NCI-H187 (cell line): ENCODE data around the gene CCSER2.

ENCODE experiments used
- DNase-seq, 2 experiments: peaks; one replicate each; lab custom pipeline; 2025; lab: John Stamatoyannopoulos, UW

CCSER2 gene

DNA sequence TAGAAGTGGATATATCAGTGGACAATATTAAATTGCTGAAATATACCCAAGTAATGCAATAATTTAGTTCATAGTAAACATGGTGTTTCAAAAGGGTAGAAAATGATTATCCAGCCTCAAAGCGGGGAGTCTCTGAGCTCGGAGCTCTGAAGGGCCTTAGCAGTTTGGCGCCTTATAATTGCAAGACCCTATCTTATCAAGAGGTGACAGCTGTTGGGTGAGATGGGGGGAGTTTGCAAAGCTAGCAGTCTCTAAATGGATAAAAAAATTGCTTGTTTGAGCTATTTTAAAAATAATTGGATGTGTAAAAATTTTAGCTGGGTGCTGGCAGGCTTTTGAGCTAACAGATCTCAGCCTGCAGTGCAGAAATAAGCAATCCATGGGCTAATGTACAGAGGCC lies 219.2 kb downstream of the CCSER2 start:
- DNase-seq = no peak

DNA sequence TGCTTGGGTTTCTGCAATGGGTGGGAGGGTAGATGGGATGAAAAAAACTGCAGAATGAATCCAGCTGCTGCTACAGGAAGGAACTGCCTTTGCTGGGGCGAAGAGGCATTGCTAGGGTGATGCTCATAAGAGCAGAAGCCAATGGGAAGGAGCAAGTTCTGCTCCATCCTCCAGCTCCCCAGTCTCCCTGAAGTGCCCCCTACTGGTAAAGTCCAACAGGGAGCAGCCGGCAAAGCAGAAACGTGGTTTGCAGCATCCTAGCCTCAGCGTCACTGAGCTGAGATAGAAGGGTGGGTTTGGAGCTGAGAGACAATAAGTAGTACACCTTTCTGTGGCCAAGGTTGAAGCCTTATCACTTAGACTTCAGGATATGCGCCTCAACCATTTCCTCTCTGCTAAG lies 220.5 kb downstream of the CCSER2 start:
- no peak for DNase-seq

DNA sequence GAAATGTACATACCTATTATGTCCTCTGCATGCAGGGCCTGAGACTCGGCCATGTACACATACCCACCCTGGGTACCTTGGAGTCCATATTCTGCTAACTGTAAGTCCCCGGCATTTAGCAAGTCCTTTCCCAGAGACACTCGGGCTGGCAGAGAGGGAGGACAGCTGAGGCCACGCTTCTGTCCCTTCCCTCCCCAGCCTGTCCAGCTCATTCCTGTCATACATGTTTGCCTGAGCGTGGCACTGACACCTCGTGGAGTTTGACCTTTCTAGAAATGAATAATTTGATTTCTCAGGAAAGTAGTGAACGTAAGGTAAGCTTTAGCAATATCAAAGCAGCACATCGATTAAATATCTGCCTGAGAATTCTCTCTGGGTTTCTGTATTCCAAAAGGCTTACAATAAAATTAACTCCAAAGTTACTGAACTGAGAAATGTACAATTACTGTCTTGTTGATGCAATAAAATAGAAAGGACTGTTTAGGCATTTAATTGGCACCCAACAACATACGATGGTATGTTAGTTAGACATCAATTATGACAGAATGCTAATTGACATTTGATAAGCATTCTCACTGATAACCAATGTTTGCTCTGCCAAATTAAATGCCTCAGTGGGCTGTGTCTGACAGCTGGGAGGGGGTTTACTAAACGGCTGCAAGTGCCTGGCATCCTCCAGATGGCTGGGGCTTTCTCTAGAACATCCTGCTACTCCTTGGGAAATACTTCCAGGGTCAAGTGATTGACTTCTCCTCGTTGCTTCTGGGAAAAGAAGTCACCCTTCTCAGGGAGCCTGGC lies 221.2 kb downstream of the CCSER2 start:
- DNase-seq = no peak

DNA sequence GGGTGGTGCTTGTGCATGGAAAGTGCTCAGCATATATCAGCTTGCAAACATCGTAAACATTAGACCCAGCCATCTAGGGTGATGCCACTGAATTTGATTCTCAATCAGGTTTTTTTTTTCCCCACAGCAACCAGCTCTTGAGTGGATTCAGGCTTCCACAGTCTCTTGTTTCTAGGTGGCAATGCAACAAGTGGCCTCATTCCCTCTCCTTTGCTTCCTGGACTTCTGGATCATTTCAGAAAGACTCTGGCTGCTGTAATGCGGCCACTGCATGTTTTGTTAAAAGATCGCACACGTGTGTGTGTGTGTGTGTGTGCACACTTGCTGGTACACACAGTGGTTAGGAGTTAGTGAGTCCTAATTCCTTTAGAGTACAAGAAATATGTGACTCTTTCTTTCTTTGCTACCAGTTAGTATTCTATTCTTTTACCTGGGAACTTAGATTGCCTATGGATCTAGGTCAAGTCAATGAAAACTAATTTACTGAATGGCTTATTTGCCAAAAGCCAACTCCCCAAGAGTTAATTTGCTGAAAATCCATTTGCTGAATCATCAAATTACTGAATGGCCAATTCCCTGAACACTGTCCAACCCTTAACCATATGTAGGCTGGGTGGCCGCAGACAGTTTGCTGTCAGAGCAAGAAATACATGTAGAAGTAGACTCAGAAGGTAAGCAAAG lies 222.5 kb downstream of the CCSER2 start:
- DNase-seq = no peak

DNA sequence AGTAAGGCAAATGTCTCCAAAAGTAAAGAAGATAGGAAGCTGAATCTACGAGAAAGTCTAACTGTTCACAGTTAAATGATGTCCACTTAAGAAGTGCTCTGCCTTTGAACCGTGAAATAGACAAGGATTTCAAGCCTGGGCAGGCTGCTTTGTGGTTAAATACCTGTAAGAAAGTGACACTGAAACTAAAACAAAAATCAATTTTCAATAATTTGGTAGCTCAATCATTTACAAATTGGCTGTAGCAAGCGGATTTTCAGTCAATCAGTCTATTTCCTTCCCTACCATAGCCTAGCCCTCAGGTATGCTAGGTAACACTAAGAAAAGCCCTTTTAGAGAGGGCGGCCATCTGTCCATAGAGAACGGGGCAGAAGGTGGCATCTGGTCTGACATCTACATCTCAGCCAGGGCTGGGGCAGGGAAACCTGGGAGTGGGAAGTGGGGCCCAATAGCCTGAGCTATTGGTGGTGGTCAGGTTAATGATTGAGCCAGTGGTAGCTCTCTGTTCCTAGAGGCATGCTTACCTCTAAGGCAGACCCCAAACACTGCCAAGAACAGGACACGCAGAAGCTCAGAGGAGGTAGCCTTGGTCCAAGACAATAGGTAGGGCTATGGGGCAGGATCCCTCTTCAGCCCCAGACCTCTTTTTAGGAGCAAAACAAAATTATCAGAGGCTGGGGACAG lies 223.2 kb downstream of the CCSER2 start:
- DNase-seq = no peak

DNA sequence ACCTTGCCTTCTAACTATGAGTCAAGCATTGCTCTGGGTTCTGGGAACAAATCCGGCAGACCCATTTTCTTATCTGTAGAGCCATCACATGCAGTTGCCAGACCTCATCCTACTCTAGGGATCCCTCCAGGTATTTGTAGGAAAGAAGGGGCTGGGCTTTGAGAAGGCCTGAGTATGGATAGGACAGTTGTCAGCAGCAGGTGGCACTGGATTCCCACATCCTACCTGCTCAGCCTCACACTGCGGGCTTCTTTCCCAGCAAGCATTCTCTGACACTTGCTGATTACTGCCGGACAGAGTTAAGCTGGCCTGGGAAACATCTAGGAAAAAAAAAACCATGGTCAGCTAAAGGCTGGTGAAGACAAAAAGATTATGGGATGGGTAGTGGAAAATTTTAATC lies 224.1 kb downstream of the CCSER2 start:
- DNase-seq = no peak

DNA sequence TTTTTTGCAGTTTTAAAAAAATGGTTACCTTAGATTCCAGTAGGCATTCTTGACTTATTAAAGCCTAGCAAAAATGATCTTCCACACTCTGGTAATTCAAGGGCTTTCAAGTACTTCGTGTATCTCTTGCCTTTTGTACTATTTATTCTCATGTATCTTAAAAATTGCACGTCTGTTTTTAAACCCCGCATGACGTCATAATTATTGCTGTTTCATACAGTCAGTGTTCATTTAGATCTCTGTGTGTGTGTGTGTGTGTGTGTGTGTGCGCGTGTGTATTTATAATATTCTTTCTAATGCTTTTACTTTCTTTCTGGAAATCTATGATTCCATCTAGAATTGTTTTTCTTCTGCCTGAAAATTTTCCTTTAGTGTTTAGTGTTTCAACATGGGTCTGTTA lies 234.2 kb downstream of the CCSER2 start:
- no peak for DNase-seq

DNA sequence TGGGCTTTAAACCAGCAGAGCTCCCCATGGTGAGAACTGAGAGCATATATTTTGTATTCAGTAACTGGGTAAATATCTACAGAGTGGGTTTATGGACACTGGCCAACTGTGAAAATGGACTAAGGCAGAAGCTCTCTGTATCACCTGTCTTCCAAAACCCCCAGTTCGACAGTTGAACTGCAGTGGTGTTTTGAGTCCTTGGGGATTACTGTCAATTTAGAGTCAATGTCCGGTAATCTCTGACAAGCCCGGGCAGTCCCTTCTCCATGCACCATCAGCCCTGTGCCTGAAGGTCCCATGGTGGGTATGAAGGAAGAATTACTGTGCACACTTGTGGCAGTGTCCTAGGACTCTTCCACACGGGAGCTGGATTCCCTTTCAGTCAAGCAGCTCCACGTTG lies 235.0 kb downstream of the CCSER2 start:
- no peak for DNase-seq

DNA sequence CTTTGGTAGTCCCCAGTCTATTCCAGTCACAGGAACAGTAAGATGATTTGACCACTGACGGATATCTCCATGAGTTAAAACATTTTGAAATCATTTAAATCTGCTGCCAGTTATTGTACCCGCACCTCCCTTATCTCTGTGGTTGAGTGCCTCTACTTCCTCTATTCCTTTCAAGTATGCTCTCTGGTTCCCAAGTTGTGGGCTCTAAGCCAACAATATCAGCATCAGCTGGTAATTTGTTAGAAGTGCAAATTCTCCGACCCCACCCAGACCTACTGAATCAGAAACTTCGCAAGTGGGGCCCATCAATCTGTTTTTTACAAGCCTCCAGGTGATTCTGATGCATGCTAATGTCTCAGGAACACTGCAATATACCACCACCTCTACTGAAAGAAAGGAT lies 235.5 kb downstream of the CCSER2 start:
- no peak for DNase-seq

DNA sequence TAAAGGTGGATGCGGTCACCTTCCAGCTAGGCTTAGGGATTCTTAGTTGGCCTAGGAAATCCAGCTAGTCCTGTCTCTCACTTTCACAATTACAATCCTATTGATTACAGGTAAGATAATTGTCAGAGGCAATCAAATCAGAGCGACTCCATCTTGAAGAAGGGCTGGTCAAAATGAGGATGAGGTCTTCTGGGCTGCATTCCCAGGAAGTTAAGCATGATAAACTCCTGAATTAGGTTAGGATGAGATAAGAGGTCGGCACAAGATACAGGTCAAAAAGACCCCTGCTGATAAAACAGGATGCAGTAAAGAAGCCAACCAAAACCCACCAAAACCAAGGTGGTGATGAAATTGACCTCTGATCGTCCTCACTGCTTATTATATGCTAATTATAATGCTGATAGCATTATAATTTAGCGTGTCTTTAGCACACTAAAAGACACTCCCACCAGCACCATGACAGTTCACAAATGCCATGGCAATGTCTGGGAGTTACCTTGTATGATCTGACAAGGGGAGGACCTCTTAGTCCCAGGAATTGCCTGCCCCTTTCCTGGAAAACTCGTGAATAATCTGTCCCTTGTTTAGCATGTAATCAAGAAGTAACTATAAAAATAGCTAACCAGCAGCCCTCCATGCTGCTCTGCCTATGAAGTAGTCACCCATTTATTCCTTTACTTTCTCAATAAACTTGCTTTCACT lies 237.6 kb downstream of the CCSER2 start:
- no peak for DNase-seq

DNA sequence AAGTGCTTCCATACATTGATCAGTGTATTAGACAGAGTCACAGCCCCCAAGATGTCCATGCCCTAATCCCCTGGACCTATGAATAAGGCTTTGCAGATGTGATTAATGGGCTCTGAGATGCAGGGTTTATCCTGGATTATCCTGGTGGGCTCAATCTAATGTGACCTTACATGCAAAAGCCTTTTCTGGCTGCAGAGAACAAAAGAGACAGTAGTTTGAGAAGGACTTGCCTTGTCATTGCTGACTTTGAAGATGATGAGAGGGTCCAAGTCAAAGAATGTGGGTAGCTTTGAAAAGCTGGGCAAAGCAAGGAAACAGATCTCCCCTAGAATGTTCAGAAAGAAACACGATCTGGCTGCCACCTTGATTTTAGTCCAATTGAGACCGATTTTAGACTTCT lies 238.7 kb downstream of the CCSER2 start:
- DNase-seq = no peak
